Measurements from ENCODE around the gene SPINK14. TPM values are rescaled to one million over a fixed set of nuclear protein-coding genes. Genes with fewer than 3 reads are reported as not detected.

The SPINK14 gene
- total RNA-seq, 1 donor from 2014 or later: not detected

GRCh38 chr5:148172377-148172776, 4.0 kb downstream of the SPINK14 start:
- H3K4me1 Mint-ChIP-seq (ENCODE audit: low read depth): peaks cover 9% of the 10 kb centered on the region
- TF ChIP-seq CTCF (IDR thresholded peaks at IDR 0.05; ENCODE audit: unreplicated experiment): no peak

GRCh38 chr5:148176480-148176879, 8.1 kb downstream of the SPINK14 start:
- Mint-ChIP-seq H3K9me3 (ENCODE audit: low read depth) (no peaks in the 10 kb centered on the region), H3K4me3 (ENCODE audit: low read depth) (no peak overlapping the region), H3K27me3 (no peaks in the 10 kb centered on the region), H3K36me3 (ENCODE audit: insufficient read depth) (no peaks in the 10 kb centered on the region), H3K4me1 (ENCODE audit: low read depth) (peaks cover 9% of the 10 kb centered on the region), H3K27ac (no peak overlapping the region)
- no peak for TF ChIP-seq CTCF (IDR thresholded peaks at IDR 0.05; ENCODE audit: unreplicated experiment)
- DNase-seq (ENCODE audit: low spot score, unreplicated experiment): no peak

More at GRCh38 chr5:148172377-148172776, 4.0 kb downstream of the SPINK14 start:
- Mint-ChIP-seq H3K9me3 (ENCODE audit: low read depth) (no peaks in the 10 kb centered on the region), H3K36me3 (ENCODE audit: insufficient read depth) (no peaks in the 10 kb centered on the region), H3K27ac (no peak overlapping the region), H3K27me3 (no peaks in the 10 kb centered on the region), H3K4me3 (ENCODE audit: low read depth) (no peak overlapping the region)
- no peak for DNase-seq (ENCODE audit: low spot score, unreplicated experiment)

- TF ChIP-seq CTCF (IDR thresholded peaks at IDR 0.05; ENCODE audit: unreplicated experiment): no peak
- no peak for DNase-seq (ENCODE audit: low spot score, unreplicated experiment)
- H3K4me1 Mint-ChIP-seq (ENCODE audit: low read depth): peaks cover 9% of the 10 kb centered on the region
- no peak overlapping the region for H3K27ac Mint-ChIP-seq
- H3K9me3 Mint-ChIP-seq (ENCODE audit: low read depth): no peaks in the 10 kb centered on the region
- H3K36me3 Mint-ChIP-seq (ENCODE audit: insufficient read depth): no peaks in the 10 kb centered on the region
- no peaks in the 10 kb centered on the region for H3K27me3 Mint-ChIP-seq
- no peak overlapping the region for H3K4me3 Mint-ChIP-seq (ENCODE audit: low read depth)
Observed at GRCh38 chr5:148177207-148177606, 8.9 kb downstream of the SPINK14 start.

DNA sequence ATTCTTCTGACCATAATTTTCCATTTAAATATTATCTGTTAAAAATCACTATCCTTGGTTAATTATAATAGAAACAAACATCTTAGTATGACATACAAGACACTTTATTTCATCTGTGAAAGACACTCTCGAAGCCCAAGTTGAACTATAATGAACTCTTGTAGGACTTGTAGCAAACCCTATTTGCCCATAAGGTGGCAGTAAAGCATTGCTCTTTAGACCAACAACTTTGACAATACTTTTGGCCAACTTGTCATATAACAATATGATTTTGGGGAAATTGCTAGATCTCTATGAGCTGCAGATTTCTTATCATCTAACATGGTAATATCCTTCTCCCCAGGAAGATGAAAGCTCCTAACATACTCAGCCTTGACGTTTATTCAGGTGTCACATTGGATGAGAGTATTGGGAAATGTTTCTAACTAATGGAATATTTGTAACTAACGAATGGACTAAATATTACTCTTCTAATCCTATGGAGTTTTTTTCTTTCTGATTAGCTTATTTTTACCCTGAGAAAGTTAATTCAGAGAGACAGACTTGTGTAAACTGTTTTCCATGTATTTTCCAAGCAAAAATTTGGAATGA, 11.0 kb downstream of the SPINK14 start:
- no peaks in the 10 kb centered on the region for H3K27me3 Mint-ChIP-seq
- DNase-seq (ENCODE audit: low spot score, unreplicated experiment): no peak

GRCh38 chr5:148186248-148187003, 18.1 kb downstream of the SPINK14 start:
- H3K9me3 Mint-ChIP-seq (ENCODE audit: low read depth): no peaks in the 10 kb centered on the region
- H3K27me3 Mint-ChIP-seq: no peaks in the 10 kb centered on the region
- TF ChIP-seq CTCF (IDR thresholded peaks at IDR 0.05; ENCODE audit: unreplicated experiment): no peak
- no peaks in the 10 kb centered on the region for H3K4me1 Mint-ChIP-seq (ENCODE audit: low read depth)
- no peak for DNase-seq (ENCODE audit: low spot score, unreplicated experiment)
- H3K36me3 Mint-ChIP-seq (ENCODE audit: insufficient read depth): no peaks in the 10 kb centered on the region
- H3K27ac Mint-ChIP-seq: no peak overlapping the region
- H3K4me3 Mint-ChIP-seq (ENCODE audit: low read depth): no peak overlapping the region

More for the DNA sequence above, 11.0 kb downstream of the SPINK14 start:
- Mint-ChIP-seq H3K36me3 (ENCODE audit: insufficient read depth) (no peaks in the 10 kb centered on the region), H3K4me1 (ENCODE audit: low read depth) (peaks cover 9% of the 10 kb centered on the region), H3K4me3 (ENCODE audit: low read depth) (no peak overlapping the region), H3K27ac (no peak overlapping the region), H3K9me3 (ENCODE audit: low read depth) (no peaks in the 10 kb centered on the region)
- TF ChIP-seq CTCF (IDR thresholded peaks at IDR 0.05; ENCODE audit: unreplicated experiment): peak; percentile 82

Data from progenitor cell of endocrine pancreas (in vitro differentiated cells).